HS-27A (cell line): ENCODE data around the gene SLC22A12.
A peak's percentile ranks its signal among the peaks of the same experiment; 100 is the strongest.

ENCODE experiments used
- DNase-seq: peaks from one replicate; pipeline ENCODE4 v3.0.0-alpha.2; 2012; ENCODE audit warnings: low read depth, missing footprints

SLC22A12 gene

DNA sequence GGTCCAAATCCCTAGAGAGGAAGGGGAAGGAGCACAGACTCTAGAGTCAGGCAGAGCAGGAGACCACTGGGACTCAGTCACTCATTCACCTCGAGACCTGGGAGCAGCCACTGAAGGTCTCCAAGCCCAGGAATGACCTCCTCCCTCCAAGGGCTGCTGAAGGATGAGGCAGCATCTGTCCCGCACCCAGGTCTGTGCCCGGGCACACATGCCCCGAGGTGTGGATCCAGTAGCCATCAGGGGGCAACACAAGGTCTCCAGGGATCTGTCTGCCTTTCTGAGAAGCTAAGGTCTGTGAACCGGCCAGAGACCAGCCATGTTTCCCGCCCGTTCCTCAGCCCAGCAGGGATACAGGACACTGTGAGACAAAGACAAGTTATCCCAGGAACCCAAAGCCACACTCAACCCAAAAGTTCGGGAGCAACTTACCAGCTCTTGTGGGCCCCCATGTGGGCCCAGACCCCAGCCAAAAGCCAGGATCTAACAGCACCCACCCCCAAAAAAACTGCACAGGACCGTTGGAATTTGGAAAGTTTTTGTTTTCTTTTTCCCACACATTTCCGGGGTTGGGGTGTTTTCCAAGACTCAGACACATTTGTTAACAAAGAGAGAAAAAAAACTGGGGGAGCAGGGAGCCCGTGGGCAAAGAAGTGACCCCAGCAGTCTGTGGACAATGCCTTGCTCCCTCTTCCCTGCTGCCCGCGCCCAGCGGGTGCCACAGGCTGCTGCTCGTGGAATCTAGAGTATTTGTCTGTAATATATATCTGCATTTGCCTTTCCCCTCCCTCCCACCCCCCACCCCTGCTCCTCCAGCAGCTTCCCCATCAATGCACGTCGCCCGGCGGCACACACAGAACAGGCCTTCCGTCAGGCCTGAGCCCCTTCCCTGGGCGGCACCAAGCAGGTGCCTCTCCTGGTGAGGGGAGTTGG, 14.9 kb downstream of the SLC22A12 start:
- no peak for DNase-seq

DNA sequence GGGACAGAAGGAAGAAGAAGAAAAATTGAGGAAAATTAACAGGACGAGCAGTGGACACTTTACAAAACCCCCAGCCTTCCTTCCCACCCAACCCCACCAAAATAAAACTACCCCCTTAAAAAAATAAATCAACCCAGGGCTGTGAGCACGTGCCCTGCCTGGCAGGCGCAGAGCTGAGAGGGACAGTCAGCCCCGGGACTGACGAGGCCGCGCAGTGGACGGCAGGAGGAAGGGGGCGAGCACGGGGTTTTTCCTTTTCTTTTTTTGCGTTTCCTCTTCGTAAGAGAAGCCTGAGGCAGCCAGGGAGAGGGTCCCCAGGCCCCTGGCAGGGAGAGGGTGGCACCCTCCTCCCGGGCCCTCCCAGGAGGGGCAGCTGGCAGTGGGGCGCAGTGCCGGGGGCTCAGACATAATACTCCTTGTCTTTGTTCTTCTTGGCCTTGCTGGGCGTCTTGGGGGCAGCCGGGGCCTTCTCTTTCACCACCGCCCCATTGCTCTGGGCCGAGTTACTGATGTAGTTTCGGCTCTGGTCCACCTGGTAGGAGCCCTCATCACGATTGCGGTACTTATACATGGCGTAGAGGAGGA, 15.9 kb downstream of the SLC22A12 start:
- no peak for DNase-seq

DNA sequence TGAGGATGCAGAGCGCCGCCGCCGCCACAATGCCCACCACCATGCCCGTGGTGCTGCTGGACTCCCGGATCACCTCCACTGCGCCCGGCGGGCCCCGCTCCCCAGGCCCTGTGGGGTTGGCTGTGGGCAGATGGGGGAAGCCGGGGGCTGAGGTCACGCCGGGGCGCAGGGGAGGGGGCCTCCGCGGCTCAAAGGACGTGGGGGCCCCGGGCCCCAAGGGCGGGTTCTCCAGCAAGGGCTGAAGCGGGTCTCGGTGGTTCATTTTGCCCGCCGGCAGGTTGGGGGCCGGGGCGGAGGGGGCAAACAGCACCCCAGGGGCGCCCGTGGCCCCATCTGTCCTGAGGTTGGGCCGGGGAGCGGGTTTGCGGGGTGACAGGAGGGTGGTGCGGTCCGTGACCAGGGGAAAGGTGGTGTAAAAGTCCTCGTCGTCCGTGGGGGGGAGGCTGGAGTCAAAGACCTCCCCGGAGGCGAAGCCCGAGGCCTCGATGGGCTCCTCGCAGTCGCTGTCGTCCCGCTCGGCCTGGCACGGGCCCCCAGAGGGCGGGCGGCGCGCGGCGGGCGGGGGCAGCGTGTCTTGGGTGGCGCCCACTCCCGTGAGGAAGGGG, 16.5 kb downstream of the SLC22A12 start:
- no peak for DNase-seq

DNA sequence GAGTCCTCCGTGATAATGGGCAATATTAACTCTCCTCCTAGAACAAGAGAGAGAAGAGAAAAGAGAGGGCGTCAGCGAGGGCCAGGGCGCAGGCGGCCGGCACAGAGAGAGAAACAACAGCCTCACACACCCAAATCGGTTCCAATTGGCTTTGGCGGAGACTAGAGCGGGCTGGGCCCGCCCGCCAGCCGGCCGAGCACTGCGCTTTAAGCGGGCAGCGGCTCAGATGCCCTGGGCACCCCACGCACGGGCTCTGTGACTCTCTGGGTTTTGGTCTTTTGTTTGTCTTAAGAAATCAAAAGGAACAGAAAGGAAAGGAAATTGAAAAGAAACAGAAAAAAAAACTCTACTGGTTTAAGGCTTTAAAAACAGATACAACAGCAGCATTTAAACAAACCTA, 17.0 kb downstream of the SLC22A12 start:
- no peak for DNase-seq

DNA sequence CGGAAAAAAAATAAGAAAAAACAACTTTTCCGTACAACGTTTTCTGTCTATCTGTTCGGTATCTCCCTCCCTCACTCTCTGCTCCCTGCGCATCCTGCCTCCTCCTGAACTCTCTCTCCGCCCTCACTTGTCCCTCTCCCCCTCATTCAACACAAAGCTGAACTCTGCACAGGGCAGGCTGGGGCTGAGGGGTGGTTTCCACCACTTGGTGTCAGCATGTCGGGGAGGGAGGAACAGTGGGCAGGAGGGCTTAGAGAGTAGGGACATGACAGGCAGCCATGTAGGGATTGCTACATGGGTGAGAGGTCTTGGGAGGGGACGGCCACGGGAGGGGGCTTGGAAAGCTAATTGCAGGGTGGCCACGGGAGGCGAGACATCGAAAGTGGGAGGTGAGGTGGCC, 17.6 kb downstream of the SLC22A12 start:
- no peak for DNase-seq

DNA sequence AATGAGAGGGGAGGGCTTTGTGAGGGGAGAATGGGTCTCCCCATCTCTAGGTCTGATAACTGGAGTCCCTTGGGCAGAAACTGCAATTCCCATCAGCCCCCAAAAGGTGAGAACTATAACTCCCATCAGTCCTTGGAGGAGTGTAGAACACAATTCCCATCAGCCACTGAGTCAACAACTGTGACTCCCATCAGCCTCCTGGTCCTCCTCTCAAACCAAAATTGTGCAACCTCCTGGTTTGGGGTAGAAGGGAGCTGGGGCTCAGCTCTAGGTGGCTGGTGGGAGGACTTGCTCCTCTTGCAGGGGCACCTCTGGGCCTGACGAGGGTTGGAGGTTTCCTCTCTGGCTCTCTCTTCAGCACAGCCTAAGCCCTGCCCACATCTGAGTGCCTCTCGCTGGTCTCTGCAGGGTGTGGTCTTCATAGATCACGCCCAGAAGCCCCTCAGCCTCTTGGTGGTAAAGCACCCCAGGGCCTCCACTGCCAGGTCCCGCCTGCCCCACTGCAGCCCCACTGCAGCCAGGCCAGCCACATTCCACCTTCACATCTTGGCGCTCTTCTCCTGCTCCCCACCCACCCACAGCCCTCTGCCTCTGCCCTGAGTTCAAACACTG, 18.5 kb downstream of the SLC22A12 start:
- no peak for DNase-seq

DNA sequence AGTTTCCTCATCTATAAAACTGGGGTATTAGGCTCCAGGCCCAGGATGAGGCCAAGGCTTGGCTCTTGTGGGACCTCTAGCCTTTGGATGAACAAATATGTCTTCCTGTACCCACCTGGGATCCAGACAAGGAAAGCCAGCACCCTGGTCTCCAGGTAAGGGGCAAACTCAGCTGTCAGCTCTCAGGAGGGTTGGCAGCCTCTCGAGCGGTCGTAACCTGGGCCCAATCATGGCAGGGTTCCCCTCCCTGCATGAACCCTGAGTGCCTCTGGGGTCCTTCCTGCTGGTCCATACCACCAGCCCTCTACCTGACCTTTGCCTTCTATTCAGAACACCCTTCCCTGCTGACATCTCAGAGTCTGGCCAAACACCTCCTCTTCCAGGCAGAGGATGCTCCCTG, 19.6 kb downstream of the SLC22A12 start:
- no peak for DNase-seq

DNA sequence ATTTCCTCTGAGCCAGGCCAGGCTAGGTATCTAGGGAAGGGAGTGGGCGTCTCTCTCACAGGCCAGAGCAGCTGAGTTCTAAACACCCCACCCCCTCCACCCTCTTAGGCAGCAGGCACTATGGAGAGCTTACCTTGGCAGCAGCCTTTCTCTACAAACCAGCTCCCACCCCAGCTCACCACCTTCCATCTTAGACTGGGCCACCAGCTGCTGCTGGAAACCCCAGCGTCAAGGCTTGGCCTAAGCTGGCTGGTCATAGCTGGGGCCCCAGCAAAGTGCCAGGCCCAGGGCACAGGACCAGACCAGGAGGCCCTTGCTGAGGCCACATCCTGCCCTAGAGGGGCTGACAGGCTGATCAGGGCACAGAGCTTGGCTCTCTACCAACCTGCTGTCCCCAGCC, 20.2 kb downstream of the SLC22A12 start:
- DNase-seq: no peak

DNA sequence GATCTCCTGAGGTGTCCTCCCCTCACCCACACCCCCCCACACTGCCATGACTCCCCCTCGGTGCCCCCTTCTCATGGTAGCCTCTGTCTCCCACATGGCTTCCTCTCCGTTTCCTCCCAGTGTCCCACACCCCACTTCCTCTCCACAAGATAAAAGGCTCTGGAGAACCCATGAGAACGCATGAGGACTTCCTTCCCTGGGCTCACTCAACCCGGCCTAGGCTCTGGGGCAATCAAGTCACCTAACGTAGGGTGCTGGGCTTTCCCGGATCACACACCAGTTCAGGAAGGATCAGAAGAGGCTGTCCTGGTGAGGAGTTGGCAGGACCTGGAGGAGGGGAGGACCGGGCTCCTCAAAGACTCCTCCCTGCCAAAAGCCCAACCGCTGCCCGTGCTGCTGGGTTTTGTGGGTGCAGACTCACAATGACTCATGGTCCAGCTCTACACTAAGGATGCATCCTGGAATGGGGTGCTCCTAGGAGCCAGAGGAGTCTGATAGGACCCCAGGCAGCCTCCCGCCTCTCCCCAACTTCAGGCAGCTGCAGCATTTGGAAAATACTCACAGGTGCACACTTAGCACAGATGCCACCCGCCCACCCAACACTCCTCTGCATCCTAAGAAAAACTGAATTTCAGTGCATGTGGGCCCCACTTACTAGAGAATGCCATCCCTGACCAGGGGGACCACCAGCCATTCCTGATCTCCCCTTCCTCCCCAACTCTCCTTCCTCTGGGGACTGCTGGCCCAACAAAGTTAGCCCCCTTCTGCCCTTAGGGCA, 21.0 kb downstream of the SLC22A12 start:
- DNase-seq: no peak

DNA sequence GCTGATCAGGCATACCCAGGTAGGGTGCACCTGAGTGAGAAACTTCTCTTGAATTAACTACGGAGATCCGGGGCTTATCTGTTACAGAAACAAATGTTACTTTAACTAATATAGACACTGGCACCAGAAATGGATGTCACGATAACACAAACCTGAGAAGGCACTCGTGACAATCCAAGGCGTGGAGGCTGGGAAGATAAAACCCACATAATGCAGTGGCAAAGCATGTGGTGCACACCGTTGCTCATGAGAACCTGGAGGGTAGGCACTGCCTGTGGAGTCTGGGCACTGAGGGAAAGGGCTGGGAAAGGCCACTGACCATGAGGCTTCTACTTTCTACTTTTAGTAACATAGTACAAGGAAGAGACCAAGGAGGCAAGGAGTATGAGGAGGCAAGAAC, 22.6 kb downstream of the SLC22A12 start:
- no peak for DNase-seq

DNA sequence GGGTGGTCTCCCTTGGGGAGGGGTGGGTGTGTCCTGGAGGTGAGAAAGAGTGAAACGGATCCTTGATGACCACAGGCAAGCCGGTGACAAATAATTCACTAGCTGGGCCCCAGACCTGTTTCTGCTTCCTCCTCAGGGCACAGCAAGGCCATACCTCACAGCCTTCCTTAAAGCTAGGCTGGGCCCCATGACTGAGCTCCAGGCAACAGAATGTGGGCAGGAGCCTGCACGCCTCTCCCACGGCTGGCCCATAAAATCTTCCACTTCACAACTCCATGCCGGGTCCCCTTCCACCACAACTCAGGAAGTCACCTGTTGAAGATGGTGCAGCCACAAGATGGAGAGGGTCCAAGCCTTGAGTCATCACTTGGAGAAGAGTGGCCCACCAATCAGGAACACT, 23.9 kb downstream of the SLC22A12 start:
- no peak for DNase-seq

DNA sequence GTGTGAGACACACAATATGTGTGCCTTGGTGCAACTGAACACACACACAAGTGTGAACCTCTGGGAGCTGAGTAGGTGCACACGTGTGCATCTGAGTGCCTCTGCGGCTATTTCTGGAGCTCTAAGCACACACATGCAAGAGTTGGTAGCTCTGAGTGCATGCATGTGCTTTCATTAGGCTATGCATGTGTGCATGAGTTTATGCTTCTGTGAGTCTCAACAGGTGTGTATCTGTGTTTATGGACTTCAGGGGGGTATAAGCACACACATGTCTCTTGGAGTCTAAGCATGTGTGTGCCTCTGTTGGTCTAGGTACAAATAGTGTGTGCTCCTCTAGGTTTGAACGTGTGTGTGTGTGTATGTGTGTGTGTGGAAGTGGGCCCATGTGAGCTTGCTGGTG, 25.8 kb downstream of the SLC22A12 start:
- DNase-seq: no peak

DNA sequence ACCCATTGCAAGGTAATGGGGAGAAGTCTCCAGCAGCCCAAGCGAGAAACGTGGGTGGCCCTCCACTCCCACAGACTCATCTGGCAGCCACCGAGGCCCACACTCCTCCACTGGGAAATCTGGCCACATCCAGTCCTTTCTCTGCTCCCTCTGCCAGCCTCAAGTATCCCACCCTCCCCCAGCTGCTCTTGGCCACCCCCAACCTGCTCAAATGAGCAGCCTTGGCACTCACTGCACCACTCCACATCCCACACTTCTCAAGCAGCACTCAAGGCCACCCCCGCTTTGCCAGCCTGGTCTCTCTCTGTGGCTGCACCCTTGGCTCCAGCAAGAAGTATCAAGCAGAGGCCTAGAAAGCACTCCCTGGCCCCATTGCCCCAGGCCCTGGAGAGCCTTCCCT, 28.2 kb downstream of the SLC22A12 start:
- DNase-seq: no peak

DNA sequence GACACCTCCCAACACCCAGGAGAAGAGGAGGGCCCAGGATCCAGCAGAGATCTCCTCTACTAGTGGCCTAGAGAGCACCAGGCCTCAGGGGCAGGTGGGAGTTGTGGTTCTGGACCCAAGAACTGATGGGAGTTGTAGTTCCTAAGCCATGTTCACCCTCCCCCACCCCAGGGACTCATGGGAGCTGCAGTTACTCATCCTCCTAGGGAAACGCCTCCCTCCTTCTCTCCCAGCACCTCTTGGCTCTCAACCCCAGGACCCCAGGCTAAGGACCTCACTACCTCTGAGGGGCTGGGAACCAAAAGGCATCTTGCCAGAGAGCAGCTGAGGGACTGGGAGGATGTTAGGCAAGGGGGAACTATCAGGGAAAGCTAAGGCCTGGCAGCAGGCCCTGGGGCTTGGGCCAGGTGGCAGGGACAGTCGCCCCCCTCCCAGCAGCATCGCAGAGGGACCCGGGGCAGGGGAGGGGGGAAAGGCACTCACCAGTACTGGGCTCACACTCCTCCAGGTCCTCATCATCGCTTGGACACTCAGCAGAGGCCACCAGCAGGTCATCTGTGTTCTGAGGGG, 28.9 kb downstream of the SLC22A12 start:
- DNase-seq: peak; percentile 26

DNA sequence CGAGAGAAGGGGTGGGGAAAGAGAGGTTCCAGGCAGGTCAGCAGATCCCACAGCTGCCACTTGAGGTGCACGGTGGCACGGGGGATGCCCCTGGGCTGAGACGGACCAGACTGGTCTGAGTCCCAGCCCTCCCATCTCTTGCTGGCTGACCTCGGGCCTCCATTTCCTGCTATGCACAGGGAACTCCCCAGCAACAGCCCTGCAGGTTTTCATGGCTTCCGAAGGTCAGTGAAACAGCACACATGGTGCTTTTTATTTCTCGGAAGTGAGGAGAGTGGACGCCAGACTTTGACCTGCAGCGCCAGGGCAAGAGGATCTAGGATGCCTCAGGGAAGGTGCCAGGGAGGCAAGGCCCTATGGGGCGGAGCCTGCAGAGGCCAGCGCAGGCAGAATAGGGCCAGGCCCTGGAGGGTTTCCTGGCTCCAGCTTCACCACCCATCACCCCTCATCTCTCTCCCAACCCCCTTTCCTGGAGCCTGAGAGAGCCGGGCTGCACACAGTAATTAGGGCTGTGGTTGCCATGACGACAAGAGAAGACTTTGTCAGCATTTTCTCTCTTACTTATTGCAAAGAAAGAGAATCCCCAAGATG, 29.5 kb downstream of the SLC22A12 start:
- no peak for DNase-seq

DNA sequence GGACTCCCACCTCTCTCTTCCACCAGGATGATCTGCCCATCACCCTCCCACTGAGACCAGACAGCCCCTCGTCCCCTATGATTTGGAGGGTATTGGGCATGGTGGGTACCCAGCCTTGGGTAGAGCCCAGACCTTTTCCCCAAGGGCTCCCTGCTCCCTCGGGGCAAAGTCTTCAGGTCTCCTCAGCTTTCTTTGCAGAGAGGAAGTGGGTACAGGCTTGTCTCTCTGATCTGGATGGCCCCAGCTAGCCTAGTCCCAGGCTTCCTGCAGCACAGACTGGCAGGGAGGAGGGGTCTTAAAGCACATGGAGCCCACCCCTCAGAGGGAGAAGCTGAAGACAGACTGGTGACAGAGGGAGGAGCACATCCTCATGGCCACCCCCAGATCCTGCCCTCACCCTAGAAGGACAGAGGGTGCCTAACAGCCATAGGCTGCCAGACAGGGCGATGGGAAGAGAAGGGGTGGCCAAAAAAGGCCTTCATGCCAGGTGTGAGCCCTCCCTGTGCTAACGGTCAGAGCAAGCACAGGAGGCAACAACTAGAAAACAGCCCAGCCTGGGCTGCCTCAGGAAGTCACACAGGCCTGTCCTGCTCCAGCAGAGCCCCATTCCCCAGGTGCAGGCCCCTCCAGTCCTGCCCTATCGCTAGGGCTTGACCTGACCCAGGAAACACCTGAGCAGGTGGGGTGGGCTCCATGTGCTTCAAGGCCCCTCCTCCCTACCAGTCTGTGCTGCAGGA, 30.4 kb downstream of the SLC22A12 start:
- no peak for DNase-seq

DNA sequence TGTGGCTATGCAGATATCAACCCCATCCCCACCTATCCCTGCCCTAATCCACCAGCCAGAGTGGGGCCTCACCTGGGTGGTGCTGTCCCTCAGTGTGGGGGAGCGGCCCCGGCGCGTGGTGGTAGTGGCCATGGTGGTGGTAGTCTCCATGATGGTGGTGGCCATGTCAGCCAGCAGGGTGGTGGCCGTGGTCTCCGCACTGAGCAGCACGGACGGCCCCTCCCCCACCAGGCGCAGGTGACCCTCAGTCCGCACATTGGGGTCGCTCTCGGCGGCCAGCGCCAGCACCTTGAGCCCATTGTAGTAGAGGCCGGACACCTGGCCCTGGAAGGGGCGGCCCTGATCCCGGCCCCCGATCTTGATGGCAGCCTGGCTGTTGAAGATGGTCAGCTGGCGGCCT, 31.7 kb downstream of the SLC22A12 start:
- no peak for DNase-seq

DNA sequence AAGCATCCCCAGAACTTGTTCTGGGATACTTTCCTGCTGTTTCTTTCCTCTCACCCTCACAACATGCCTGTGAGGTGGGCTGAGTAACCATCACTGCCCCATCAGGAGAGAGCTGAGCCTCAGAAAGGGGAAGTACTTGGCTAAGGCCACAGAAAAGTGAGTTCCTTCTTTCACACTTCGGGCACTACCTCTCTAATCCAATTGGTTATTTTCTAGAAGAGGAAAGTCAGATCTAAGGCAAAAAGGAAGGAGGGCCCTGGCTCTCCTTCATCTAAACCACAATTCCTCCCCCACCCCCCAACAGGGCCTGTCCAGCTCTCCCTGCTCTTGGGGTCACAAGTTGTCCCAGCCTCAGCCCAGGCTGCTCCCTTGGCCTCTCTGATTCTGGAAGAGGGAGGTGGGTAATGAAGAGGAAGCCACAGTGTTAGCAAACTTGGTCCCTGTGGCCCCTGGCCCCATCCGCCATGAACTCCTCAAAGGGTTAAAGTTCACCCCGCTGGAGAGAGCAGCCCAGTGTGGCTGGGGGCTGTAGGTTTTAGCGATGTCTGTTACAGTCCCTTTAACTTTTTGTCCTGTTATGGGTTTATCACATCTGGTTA, 34.0 kb downstream of the SLC22A12 start:
- DNase-seq: no peak

DNA sequence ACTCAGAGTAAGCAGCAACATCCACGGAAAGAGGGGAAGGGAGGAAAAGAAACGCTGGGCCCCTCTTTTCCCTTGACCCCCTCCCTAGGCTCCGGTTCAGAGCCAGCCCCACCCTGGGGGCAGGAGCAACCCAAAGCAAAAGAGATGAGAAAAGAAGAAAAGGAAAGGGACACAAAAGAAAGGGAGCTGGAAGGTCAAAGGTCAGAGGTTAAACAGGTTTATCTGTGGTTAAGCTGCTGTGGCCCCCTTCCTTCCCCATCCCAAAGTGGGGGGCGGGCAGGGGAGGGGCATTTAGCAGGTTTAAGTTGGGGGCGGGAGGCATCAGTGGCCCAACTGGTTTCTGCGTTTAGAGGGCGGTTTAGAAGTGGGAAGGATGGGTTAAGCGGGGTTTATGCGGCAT, 35.6 kb downstream of the SLC22A12 start:
- DNase-seq: no peak

DNA sequence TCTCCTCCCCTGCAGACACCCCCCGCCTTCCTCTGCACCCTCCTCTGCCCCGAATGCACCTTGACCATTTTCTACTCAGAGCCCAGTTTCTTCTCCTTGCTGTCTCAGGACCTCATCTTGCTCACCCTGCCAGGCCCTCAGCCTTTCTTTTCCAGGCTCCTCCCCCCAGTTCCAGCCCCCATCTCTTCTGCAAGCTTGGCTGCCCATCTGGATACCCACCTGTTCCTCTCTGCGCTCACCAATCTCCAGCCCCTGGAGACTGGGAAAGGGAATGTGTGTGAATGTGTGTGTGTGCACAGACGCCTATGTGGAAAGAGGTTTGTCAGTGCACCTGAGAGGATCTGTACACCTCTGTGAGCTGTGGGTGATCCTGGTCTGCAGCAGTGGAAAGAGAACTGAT, 36.4 kb downstream of the SLC22A12 start:
- no peak for DNase-seq
